A549 (cell line): ENCODE measurements around the gene IMPG2.

ENCODE experiments used
- EP300 ChIP-seq, 2 experiments: fragments of >200 bp; sonication (Bioruptor Twin); formaldehyde crosslinking; IDR thresholded peaks; 2 replicates in 1 of 2; 3 replicates in 1 of 2; pipeline ENCODE4 v1.6.1; 2016 to 2017
- REST ChIP-seq: fragments of 200-600 bp; sonication (generic); IDR thresholded peaks from 2 replicates; pipeline ENCODE4 v1.6.1; 2016; ENCODE audit warnings: antibody characterized with exemption, mild to moderate bottlenecking, moderate library complexity
- TF ChIP-seq, protein P1 (sequence below): fragments of >200 bp; sonication (Bioruptor Twin); formaldehyde crosslinking; IDR thresholded peaks from 3 replicates; pipeline ENCODE4 v1.5.1; 2016

- no peak for TF ChIP-seq EP300 (IDR thresholded peaks at IDR 0.05)
- TF ChIP-seq, protein P1, sequence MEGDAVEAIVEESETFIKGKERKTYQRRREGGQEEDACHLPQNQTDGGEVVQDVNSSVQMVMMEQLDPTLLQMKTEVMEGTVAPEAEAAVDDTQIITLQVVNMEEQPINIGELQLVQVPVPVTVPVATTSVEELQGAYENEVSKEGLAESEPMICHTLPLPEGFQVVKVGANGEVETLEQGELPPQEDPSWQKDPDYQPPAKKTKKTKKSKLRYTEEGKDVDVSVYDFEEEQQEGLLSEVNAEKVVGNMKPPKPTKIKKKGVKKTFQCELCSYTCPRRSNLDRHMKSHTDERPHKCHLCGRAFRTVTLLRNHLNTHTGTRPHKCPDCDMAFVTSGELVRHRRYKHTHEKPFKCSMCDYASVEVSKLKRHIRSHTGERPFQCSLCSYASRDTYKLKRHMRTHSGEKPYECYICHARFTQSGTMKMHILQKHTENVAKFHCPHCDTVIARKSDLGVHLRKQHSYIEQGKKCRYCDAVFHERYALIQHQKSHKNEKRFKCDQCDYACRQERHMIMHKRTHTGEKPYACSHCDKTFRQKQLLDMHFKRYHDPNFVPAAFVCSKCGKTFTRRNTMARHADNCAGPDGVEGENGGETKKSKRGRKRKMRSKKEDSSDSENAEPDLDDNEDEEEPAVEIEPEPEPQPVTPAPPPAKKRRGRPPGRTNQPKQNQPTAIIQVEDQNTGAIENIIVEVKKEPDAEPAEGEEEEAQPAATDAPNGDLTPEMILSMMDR: no peak
- TF ChIP-seq REST: no peak
Measured at GRCh38 chr3:101243285-101244211, 76.8 kb downstream of the IMPG2 start.
